Muscle layer of colon (tissue), 2 donors: ENCODE data around the gene AIP.

Experiments
- H3K27ac ChIP-seq: one replicate; pipeline ENCODE4 v1.7.0; 2013; ENCODE audit warnings: low read depth, mild to moderate bottlenecking, low read length, moderate library complexity
- H3K27me3 ChIP-seq, 2 donors: one replicate each; pipeline ENCODE4 v1.7.0; 2013; ENCODE audit warnings: low read length in 2 of 2, mild to moderate bottlenecking in 2 of 2; ENCODE audit not compliant: insufficient read depth in 2 of 2, control insufficient read depth in 1 of 2
- H3K36me3 ChIP-seq: one replicate; pipeline ENCODE4 v1.7.0; 2013; ENCODE audit warnings: mild to moderate bottlenecking, low read length; ENCODE audit not compliant: insufficient read depth
- H3K4me1 ChIP-seq: one replicate; pipeline ENCODE4 v1.7.0; 2013; ENCODE audit warnings: mild to moderate bottlenecking, low read length; ENCODE audit not compliant: insufficient read depth
- H3K4me3 ChIP-seq, 2 donors: one replicate each; pipeline ENCODE4 v1.7.0; 2013; ENCODE audit warnings: low read length in 2 of 2, low read depth in 1 of 2, mild to moderate bottlenecking in 1 of 2, moderate library complexity in 1 of 2
- H3K9ac ChIP-seq: one replicate; pipeline ENCODE4 v1.7.0; 2013; ENCODE audit warnings: low read length
- H3K9me3 ChIP-seq: one replicate; pipeline ENCODE4 v1.7.0; 2013; ENCODE audit warnings: mild to moderate bottlenecking, low read length
- donor health status: abdominal sarcoma.
- donor health status: Adenocarcinoma of cecum.

Gene AIP

DNA sequence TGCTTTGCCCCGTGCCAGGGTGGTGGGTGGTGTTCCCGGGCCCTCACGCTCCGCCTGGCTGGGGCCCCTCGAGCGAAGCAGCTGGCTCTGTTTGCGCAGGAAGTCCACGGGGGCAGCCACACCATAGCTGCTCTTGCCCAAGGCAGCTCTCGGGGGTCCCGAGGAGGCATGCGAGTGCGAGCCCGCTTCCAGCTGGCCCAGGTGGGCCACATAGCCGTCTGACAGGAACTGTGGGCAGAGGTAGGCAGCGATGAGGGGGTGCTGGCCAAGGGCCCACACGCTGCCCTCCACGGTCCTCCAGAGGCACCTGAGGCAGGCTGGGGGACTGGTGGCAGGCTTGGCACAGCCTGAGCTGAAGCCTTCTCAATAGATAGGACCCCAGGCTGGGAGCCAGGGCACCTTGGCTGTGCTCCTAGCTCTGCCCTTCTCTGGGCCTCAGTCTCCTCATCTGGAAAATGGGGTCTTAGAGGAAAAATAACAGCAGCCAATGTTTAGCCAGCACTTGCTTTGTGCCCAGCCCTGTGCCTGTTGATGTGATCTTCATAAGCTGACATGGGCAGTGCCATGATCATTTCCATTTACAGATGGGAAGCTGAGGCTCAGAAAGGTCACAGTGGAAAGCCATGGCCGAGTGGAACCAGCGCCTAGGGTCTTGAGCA lies 9.4 kb downstream of the AIP start:
- H3K9ac ChIP-seq: no peak overlapping the region
- no peaks in the 10 kb centered on the region for H3K9me3 ChIP-seq
- H3K4me1 ChIP-seq: no peaks in the 10 kb centered on the region
- peaks cover 25% of the 10 kb centered on the region for H3K36me3 ChIP-seq
- no peaks in the 10 kb centered on the region for H3K27me3 ChIP-seq
- no peak overlapping the region for H3K27ac ChIP-seq
- H3K4me3 ChIP-seq: no peak overlapping the region

DNA sequence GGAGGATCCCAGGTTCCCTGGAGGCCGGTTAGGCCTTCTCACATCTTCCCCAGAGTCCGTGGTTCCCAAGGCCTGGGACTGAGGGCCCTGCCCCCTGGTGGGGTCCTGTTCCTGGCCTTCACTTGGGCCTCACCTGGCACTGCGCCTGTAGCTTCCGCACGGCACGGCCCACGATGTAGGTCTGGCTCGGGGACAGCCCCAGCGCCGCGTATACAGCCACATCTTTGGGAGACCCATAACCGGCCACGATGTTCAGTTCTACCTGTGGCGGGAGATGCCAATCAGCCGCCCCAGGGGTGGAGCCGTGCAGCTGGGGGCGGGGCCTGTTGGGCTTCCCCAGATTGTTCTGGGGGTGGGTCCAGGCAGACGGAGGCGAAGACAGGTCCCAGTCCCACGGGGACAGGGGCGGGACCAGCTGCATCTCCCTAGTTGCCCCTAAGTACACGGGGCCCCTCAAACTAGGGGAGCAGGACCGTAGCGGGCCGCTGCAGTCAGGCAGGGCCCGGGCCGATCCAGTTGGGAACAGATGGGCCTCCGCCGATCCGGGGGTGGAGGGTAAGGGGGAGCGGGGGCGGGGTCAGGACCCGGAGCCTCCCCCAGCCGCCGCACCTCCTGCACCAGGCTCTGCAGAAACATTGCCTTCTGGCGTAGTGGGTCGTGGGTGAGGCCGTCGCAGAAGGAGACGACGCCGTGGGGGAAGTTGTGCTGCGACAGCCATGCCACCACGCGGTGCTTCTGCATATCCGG lies 10.1 kb downstream of the AIP start:
- no peak overlapping the region for H3K9ac ChIP-seq
- no peaks in the 10 kb centered on the region for H3K27me3 ChIP-seq
- H3K27ac ChIP-seq: no peak overlapping the region
- no peaks in the 10 kb centered on the region for H3K9me3 ChIP-seq
- no peaks in the 10 kb centered on the region for H3K4me1 ChIP-seq
- H3K4me3 ChIP-seq: no peak overlapping the region
- H3K36me3 ChIP-seq: peaks cover 19% of the 10 kb centered on the region

DNA sequence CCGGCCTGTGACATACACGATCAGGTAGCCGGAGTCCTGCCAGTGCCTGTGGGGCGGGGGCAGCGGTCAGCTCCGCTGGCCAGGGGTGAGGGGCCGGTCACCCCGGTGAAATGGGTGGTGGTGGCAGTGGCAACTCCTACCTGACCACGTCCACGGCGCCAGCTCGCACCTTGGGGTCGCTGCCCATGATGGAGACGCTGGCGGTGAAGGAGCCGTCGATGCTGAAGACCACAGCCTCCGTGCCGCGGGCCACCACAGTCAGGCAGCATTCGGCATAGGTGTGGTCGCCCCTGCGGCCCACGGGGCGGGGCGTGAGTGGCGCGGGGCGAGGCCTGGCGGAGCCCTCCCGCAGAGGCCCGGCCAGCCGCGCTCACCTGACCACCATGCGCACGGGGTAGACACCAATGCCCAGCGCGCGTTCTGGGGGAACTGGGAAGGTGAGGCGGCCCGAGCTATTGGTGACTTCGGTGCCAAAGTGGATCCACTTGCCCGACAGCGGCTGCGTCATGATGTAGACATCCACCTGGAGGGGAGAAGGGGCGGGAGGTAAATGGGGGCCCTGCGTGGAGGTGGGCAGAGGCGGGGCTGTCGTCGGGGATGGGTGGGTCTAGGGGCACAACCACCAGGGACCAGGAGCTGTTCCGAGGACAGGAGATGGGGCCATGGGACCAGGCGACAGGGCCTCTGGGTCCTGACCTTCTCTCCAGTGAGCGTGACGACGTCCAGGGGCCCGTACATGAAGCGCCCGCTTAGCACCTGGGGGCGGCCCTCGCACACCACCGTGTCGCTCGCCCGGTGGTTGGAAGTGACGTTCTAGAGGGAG lies 10.9 kb downstream of the AIP start:
- no peaks in the 10 kb centered on the region for H3K9me3 ChIP-seq
- H3K9ac ChIP-seq: no peak overlapping the region
- peaks cover 17% of the 10 kb centered on the region for H3K36me3 ChIP-seq
- H3K4me1 ChIP-seq: no peaks in the 10 kb centered on the region
- no peak overlapping the region for H3K27ac ChIP-seq
- no peaks in the 10 kb centered on the region for H3K27me3 ChIP-seq
- no peak overlapping the region for H3K4me3 ChIP-seq

DNA sequence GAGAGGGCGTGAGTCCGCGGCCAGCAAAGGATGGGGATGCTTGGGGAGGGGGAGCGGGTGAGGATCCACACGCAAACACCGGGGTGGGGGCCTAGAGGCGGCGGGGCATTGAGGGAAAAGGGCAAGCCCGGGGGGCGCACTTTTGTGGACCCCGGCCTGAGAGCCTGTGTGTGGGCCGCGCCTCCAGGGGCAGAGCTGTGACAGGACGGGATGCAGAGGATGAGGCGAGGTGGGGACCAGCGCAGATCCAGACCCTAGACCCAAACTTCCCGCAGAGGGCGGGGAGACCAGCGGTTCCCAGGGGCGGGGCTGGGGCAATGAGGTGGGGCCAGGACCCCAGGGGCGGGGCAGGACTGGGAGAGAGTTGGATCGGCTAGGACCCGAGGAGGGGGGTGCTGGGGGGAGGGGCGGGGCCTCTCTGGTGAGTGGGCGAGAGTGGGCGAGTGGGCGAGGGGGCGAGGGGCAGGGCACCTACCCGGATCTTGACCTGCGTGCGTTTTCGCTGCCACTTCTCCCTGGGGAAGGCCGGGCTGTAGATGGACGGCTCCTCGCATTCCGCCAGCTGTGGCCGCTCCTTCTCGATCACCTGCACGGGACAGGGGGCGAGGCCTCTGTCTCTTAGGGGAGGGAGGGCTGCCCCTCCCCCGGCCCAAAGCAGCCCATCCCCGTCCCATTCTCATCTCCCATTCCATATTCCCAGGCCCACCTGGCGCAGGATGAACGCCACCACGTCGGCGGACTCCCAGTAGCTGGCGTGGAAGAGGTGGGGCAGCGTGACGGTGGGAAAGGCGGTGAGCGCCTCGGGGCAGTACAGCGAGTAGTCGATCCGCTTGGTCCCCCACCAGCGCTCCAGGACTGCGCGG lies 11.8 kb downstream of the AIP start:
- no peak overlapping the region for H3K9ac ChIP-seq
- no peaks in the 10 kb centered on the region for H3K9me3 ChIP-seq
- H3K4me3 ChIP-seq: no peak overlapping the region
- H3K36me3 ChIP-seq: peaks cover 16% of the 10 kb centered on the region
- H3K27ac ChIP-seq: no peak overlapping the region
- no peaks in the 10 kb centered on the region for H3K4me1 ChIP-seq
- no peaks in the 10 kb centered on the region for H3K27me3 ChIP-seq

DNA sequence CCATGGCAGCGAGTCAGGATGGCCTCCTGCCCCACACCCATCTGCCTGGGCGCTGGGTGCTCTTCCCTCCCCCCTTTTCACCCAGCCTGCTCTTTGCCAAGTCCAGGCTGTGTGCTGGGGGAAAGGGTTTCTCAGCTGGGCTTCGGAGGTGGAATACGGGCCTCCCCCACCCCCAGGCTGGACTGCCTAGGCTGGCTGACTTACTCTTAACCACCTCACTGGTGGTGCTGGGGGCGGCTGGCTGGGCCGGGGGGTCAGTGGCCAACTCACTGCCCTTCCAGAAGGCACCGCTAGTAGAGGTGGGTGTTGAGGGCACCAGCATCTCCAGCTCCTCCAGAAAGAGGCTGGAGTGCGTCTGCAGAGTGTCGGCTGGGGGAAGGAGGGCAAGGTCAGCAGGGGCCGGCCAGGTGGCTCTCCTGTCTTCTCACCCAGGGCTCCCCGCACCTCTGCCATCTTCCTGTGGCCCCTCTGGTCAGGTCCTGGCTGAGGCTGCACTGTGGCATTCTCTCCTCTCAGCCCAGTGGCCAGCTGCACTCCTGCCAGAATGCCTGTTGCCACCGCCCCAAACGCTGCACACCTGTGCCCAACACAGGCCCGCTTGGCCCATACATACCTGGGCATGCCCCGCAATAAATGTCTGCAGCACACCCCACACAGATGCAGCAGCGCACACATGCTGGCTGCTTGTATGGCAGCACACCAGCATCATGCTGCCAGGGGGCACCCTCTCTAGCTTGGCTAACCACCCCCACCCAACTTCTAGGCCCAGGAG lies 12.6 kb downstream of the AIP start:
- Histone ChIP-seq H3K27ac (no peak overlapping the region), H3K9ac (no peak overlapping the region), H3K36me3 (peaks cover 8% of the 10 kb centered on the region), H3K9me3 (no peaks in the 10 kb centered on the region), H3K4me3 (no peak overlapping the region), H3K4me1 (no peaks in the 10 kb centered on the region), H3K27me3 (no peaks in the 10 kb centered on the region)

DNA sequence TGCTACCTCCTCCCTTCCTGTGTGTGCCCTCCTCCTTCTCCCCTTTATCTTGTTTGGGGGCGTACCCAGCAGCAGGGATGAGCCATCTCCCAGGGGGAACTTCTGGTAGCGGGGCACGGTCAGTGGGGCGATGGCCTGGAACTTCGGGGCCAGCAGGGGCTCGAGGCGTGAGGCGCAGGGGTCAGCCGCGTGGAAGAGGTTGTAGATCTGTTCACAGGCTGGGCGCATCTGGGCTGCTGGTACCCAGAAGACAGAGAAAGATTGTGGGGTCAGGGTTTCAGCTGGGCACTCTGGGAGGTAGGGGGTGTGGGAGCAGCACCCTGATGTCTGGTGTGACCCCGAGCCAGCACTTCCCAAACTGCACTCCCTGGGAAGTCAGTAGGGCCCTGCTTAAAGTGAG lies 13.3 kb downstream of the AIP start:
- no peaks in the 10 kb centered on the region for H3K9me3 ChIP-seq
- no peak overlapping the region for H3K4me3 ChIP-seq
- no peak overlapping the region for H3K9ac ChIP-seq
- no peaks in the 10 kb centered on the region for H3K4me1 ChIP-seq
- H3K36me3 ChIP-seq: peaks cover under 1% of the 10 kb centered on the region
- H3K27me3 ChIP-seq: no peaks in the 10 kb centered on the region
- no peak overlapping the region for H3K27ac ChIP-seq

DNA sequence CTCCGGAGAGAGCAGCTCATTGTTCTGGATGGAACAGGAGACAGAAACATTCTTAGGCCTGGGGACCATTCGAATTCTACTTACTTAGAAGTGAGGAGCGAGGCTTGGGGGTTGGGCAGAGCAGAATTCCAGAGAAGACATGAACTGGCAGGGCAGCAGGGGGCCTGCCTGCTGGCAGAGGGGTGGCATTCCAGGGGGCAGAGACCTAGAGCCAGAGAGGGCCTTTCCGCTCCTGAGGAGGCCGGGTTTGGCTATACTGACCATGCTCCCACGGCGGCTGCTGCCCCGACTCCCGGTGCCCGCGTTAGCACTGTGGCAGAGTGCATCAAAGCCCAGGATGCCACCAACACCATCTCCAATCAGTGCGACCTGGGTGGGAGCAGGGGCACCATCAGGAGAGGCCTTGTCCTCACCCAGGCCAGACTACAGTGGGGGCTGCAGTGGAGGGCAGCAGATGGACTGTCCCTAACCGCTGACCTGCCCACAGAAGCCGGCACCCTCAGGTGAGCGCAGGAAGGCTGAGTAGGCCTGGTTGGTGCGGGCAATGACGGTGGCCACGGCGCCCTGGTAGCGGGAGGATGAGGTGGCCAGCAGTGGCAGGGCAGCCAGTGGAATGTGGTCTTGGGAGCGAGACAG lies 14.9 kb downstream of the AIP start:
- Histone ChIP-seq H3K36me3 (no peaks in the 10 kb centered on the region), H3K4me1 (no peaks in the 10 kb centered on the region), H3K27ac (no peak overlapping the region), H3K27me3 (peaks cover 3 to 6% of the 10 kb centered on the region in 2 donors), H3K4me3 (no peak overlapping the region), H3K9me3 (no peaks in the 10 kb centered on the region), H3K9ac (no peak overlapping the region)

DNA sequence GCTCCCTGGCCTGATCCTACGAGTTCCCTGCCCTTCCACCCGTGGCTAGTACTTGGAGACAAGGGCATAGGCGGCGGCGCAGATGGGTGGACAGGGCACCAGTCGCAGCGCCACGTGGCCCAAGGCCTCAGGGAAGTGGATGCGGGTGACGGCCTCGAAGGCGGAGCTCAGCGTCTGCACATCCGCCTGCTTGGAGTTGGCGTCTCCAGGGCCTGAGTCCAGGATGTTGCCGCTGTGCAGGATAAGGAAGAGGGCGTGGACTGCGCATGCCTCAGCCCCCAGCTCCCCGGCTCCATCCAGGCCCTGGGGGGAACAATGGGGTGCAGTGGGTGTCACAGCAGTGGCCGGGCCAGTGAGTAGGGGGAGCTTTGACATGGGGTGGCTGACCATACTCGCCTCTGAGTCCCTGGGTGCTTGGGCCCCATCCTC lies 15.7 kb downstream of the AIP start:
- Histone ChIP-seq H3K36me3 (no peaks in the 10 kb centered on the region), H3K9ac (no peak overlapping the region), H3K27ac (no peak overlapping the region), H3K4me3 (no peak overlapping the region), H3K4me1 (peaks cover 2% of the 10 kb centered on the region), H3K9me3 (no peaks in the 10 kb centered on the region), H3K27me3 (peaks cover 10 to 14% of the 10 kb centered on the region in 2 donors)

DNA sequence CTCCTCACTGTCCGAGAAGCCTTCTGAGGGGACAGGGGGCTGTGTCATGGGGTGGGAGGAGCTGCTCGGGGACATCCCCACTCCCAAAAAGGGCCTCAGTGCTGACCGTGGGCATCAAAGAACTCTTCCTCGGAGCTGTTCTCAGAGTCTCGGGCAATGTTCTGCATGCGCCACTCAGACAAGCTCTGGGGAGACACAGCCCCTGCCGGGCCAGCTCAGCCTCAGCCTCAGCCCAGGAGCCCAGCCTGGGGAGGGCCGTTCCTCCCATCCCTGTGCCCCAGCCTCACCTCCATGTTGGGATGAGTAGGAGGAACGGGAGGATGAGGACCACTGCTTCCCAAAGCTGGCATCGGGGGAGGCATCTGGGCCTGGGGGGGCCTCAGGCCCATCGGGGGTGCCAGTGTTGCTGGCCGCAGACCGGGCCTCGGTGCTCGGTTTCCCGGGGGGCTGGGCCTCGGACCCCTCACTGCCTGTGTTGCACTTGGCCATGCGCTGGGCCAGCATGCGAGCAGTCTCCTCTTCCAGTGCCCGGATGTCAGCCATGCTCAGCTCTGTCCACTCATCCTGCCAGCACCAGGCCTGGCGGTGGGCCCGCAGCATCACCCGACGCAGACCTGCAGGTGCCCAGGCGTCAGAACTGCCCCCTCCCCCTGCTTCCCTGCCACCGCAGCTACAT lies 17.1 kb downstream of the AIP start:
- Histone ChIP-seq H3K4me1 (peaks cover 6% of the 10 kb centered on the region), H3K27me3 (peaks cover 14 to 25% of the 10 kb centered on the region in 2 donors), H3K36me3 (no peaks in the 10 kb centered on the region), H3K4me3 (no peak overlapping the region), H3K27ac (no peak overlapping the region), H3K9ac (no peak overlapping the region), H3K9me3 (no peaks in the 10 kb centered on the region)

DNA sequence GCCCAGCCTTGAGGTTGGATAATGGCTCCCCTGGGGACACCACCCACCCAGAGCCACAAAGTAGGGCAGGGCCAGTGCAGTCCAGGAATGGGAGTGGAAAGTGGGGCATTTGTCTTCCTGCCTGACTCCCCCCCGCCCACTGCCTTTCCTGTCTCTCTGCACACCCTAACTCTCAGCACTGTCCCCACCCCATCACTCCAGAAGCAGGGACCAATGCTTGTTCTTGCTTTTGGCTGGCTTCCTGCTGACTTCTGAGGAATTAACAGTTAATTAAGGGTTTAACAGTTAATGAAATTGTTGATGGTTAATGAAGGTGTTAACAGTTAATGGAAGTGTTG lies 17.6 kb downstream of the AIP start:
- no peak overlapping the region for H3K9ac ChIP-seq
- peaks cover 14 to 30% of the 10 kb centered on the region in 2 donors for H3K27me3 ChIP-seq
- no peak overlapping the region for H3K4me3 ChIP-seq
- H3K36me3 ChIP-seq: no peaks in the 10 kb centered on the region
- H3K27ac ChIP-seq: no peak overlapping the region
- H3K4me1 ChIP-seq: peaks cover 8% of the 10 kb centered on the region
- no peaks in the 10 kb centered on the region for H3K9me3 ChIP-seq
